HG03139 (cell line): Measurements from ENCODE around the gene CYB5A.
"Not testable (repeated sequence)": the region's sequence is repeated elsewhere in the genome, so short reads cannot be mapped to it uniquely, and the experiment has no call there.

Experiments used
- ATAC-seq: cut with Tn5 transposase; IDR thresholded peaks from one replicate; pipeline ENCODE4 v1.9.1; 2021; ENCODE audit not compliant: unreplicated experiment

The CYB5A gene

DNA sequence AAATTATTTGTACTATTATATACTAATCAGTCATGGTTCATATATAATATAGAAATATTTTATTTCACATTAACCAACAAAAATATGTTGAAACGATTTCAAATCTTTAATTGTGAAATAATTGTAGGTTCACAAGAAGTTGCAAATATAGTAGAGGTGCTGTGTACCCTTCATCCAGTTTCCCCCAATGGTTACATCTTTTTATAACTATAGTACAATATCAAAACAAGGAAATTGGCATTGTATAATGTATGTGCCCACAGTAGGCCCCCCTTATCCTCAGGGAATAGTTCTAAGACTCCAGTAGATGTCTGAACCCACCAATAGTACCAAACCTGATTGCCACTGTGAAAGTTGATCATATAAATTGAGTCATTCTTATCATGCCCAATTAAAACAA, 7.4 kb upstream of the CYB5A start:
- ATAC-seq, result no peak

DNA sequence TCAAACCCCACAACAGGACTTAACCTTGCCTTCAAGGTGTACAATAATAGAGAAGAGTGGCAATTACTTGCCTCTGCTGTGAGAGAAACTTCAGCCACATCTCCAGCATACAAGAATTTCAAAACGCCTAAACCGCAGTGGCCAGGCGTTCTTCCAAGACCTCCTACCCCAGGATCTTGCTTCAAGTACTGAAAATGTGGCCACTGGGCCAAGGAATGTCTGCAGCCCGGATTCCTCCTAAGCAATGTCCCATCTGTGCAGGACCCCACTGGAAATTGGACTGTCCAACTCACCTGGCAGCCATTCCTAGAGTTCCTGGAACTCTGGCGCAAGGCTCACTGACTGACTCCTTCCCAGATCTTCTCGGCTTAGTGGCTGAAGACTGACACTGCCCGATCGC, 2.8 kb upstream of the CYB5A start:
- no peak for ATAC-seq

GRCh38 chr18:74292982-74293381, 1.2 kb upstream of the CYB5A start:
- not testable (repeated sequence) for ATAC-seq

- ATAC-seq, result no peak
Observed at GRCh38 chr18:74292541-74292858, 737 bp upstream of the CYB5A start.

DNA sequence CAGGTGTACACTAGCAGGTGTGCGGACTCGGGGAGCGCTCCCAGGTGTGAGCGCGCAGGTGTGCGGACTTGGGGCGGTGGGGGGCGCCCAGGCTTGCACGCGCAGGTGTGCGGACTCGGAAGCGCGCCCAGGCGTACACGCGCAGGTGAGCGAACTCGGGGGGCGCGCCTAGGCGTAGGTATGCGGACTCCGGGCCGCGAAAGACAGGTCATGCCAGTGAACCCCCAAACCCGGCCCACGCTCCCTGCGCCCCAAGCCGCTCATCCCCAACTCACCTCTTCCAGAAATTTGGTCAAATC, 342 bp downstream of the CYB5A start:
- ATAC-seq, result no peak

- ATAC-seq, result no peak
Observed at GRCh38 chr18:74290794-74291471, 830 bp downstream of the CYB5A start.

GRCh38 chr18:74290021-74290420, 1.7 kb downstream of the CYB5A start:
- no peak for ATAC-seq

GRCh38 chr18:74289137-74289536, 2.6 kb downstream of the CYB5A start:
- no peak for ATAC-seq

DNA sequence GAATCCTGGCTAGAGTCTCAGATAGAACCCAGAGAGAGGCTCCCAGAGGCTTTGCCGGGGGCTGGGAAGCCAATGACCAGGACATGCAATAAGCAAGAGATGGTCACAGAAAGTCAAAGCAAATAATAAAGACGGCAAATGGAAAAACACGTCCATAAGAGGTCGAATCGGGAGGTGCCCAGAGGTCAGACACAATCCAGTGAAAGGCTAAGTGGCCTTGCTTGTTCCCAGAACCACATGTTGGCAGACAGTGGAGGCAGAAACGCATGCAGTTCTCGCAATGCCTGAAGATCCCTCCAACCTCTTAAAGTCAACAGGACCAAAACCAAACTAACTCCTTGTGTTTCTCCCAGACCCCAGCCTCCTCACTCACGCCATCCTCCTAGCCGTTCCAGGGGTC, 3.0 kb downstream of the CYB5A start:
- ATAC-seq, result no peak

DNA sequence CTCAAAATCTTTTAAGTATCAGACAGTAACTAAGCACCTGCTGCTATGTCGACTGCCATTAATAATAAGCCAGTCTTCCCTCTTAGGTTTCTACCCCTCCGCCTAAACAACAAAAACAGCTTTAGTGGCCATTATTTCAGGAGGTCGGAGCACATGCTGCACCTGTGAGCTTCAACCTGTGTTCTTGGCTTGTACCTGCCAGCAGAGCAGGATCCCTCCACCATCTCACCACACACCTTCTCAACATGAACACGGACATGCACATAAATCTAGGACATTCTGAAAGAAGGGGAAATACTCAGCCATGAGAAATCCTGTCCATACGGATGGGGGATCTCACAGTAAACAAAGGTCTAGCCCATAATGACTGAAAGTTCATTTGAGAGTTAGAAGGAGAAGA, 3.7 kb downstream of the CYB5A start:
- no peak for ATAC-seq

GRCh38 chr18:74286856-74287255, 4.9 kb downstream of the CYB5A start:
- no peak for ATAC-seq

DNA sequence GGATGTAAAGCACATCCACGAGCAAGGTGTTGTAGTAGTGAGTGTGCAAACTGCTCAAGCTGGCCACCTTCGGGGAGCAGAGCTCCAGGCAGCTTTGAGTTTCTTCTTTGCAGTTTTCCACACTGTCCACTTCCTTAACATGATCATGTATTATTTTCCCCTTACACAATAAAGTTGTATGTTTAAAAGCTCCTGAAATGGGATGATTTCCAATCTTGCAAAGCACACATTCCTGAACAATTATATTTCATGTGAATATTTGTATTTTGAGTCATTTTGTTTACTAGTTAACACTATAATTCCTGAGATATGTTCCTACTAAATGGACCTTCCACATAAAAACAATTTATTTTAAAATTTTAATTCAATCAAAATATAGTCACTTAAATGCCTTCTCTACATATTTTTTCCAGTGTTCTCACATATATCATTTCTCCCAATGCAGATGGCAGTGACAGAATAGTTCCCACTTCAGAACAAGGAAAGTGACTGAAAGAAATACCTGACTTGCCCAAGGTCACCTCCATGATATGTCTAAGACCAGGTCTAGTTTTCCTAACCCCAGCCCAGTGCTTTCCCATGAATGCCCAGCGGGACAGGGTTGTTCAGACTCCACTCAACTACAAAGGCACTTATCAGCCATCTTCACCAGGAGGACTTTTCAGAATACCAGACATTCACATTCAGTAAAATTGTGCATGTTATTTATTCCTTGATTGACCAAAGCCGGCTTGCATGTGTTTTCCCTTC, 5.5 kb downstream of the CYB5A start:
- no peak for ATAC-seq

- not testable (repeated sequence) for ATAC-seq
Observed at GRCh38 chr18:74285583-74285982, 6.2 kb downstream of the CYB5A start.

- ATAC-seq, result no peak
Observed at GRCh38 chr18:74284980-74285355, 6.8 kb downstream of the CYB5A start.

- ATAC-seq, result no peak
Observed at GRCh38 chr18:74284191-74284979, 7.4 kb downstream of the CYB5A start.

GRCh38 chr18:74283646-74284045, 8.1 kb downstream of the CYB5A start:
- no peak for ATAC-seq

DNA sequence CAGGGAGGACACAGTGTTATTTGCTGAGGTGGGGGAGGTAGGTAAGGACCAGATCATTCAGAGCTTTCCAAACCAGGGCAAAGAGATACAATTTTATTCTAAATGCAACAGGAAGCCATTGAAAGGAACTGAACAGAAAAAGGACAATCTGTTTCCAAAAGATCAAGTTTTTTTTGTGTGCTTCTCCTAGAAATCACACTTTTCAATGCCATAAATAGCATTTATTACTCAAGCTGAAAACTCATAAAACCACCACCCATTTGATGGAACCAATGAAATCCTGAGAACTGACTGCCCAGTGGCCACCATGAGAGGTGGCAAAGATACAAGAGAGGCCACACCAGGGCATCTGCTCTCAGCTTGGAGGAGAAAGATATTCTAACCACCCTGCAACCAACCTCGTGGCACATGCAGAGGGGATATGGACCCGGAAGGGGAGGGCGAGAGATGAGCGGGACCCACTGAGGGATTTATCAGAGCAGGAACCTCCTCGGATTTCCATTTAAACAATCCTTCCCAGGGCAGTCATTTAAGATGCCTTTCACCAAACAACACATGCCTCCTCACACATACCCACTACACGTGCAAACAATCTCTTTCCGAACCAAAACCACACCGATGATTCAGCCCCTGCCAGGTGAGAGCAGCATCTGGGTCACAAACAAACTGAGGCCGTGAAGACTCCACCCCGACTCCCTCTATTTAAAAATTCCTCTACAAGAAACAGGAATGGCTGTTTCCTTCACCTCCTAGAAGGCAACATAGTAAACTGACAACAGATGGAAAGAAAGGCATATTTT, 8.8 kb downstream of the CYB5A start:
- no peak for ATAC-seq

DNA sequence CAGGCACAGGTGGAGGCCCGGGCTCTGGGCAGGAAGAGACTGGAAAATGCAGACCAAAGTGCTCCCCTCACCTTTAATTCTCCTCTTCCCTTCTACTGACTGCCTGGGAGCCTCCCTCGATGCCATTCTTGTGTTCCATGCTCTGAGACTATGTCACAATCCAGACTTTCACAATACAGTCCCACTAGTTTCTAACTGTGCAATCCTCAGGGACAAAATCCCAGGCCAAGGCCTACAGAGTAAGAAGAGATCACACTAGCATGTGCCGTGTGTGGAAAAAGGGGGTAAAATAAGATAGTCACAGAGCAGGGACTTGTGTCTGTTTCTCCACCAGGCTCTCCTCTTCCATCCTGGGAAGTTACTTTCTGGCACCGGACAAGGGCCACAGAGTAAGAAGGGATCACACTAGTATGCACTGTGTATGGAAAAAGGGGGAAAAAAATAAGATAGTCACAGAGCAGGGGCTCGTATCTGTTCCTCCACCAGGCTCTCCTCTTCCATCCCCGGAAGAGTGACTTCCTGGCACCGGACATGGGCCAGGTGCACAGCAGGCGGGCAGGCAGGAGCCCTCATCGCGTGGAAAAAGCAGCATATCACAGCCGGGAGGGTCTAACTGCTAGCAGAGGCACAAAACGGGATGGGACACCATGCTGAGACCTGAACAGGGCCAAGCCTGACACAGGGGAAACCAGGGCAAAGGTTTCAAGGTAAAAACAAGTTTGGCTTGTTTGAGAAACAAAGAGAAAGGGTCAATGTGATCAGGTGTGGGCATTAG, 9.6 kb downstream of the CYB5A start:
- no peak for ATAC-seq

GRCh38 chr18:74281011-74281979, 10.5 kb downstream of the CYB5A start:
- ATAC-seq, result no peak

DNA sequence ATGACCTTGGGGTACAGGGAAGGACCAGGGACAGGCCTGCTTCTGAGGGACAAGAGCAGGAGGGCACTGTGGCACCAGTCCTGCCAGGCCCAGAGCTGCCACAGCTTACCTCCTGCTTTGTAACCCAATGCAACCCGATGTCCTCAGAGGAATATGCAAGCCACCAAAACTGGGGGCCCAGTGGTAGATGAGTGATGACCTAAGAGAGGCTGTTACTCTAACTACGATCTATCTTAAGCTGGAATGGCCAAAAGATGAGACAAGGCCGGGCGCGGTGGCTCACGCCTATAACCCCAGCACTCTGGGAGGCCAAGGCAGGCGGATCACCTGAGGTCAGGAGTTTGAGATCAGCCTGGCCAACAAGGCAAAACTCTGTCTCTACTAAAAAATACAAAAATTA, 12.8 kb downstream of the CYB5A start:
- no peak for ATAC-seq
